Measurements from ENCODE around the gene TWF2.
"Not testable (repeated sequence)": the region's sequence is repeated elsewhere in the genome, so short reads cannot be mapped to it uniquely, and the experiment has no call there.

Gene TWF2

GRCh38 chr3:52238761-52239701 is at the start of gene TWF2:
TWF2 (minus strand) TSS chr3:52239158; CDS start chr3:52239016, 142 bp downstream.
- Histone ChIP-seq H3K4me3 (peak within 1 kb of the TSS; percentile 95), H3K9ac (peak within 1 kb of the TSS; percentile 97), H3K27ac (peak within 1 kb of the TSS; percentile 98), H4K20me1 (peaks cover 24% of the 10 kb centered on the region), H3K36me3 (peaks cover 16% of the 10 kb centered on the region), H3K4me1 (peaks cover 75% of the 10 kb centered on the region), H3K27me3 (no peaks in the 10 kb centered on the region), H3K4me2 (peak within 1 kb of the TSS; percentile 90), H3K9me3 (no peaks in the 10 kb centered on the region)
- no peak for TF ChIP-seq Cebpa-rat (IDR thresholded peaks at IDR 0.05)

- H3K9me3 ChIP-seq, result no peaks in the 10 kb centered on the region
- peaks cover 13% of the 10 kb centered on the region; the same call in 1 of the 2 replicates for H4K20me1 ChIP-seq
- H3K27me3 ChIP-seq, result no peaks in the 10 kb centered on the region
- no peak for TF ChIP-seq Cebpa-rat (IDR thresholded peaks at IDR 0.05)
- peaks cover 50% of the 10 kb centered on the region for H3K4me1 ChIP-seq
- peak overlapping the region; percentile 95 for H3K4me2 ChIP-seq
- H3K36me3 ChIP-seq, result peaks cover 29% of the 10 kb centered on the region
- H3K4me3 ChIP-seq, result peak overlapping the region; percentile 83
- H3K9ac ChIP-seq, result peak overlapping the region; percentile 98
- H3K27ac ChIP-seq, result peak overlapping the region; percentile 99
These were observed 49.7 kb upstream of the TWF2 start for GRCh38 chr3:52288674-52289073.

DNA sequence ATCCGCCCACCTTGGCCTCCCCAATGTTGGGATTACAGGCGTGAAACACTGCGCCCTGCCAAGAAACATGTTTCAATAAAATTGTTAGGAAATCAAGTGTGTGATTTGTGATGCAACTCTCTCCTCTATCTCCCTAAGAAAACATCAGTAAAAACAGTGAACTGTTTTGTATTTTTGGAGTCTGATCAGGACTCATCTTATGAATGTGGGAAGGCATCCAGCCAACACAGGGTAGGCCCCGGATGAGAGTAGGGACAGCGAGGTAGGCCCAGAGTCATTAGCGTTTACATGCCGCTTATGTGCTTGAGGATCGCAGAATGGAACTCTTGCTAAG is 47.8 kb upstream of the TWF2 start:
- no peaks in the 10 kb centered on the region for H3K27me3 ChIP-seq
- H3K9me3 ChIP-seq, result no peaks in the 10 kb centered on the region
- peak overlapping the region; percentile 99; the same call in 1 of the 2 replicates for H3K27ac ChIP-seq
- TF ChIP-seq Cebpa-rat (IDR thresholded peaks at IDR 0.05), result no peak
- H3K4me3 ChIP-seq, result peak overlapping the region; percentile 83
- peak overlapping the region; percentile 98 for H3K9ac ChIP-seq
- H3K4me2 ChIP-seq, result peak overlapping the region; percentile 95
- H3K4me1 ChIP-seq, result peaks cover 51% of the 10 kb centered on the region
- peaks cover 13% of the 10 kb centered on the region; the same call in 1 of the 2 replicates for H4K20me1 ChIP-seq
- peaks cover 9% of the 10 kb centered on the region for H3K36me3 ChIP-seq

- not testable (repeated sequence) for H3K27ac ChIP-seq, H4K20me1 ChIP-seq, H3K9me3 ChIP-seq, H3K9ac ChIP-seq, H3K27me3 ChIP-seq, H3K4me3 ChIP-seq, H3K4me2 ChIP-seq, H3K36me3 ChIP-seq
- peaks cover 39% of the 10 kb centered on the region for H3K4me1 ChIP-seq
These were observed 45.1 kb upstream of the TWF2 start for GRCh38 chr3:52284051-52284450.

- no peak overlapping the region for H3K4me2 ChIP-seq
- no peak overlapping the region for H3K4me3 ChIP-seq
- H3K9me3 ChIP-seq, result no peaks in the 10 kb centered on the region
- H3K9ac ChIP-seq, result no peak overlapping the region
- no peak for TF ChIP-seq Cebpa-rat (IDR thresholded peaks at IDR 0.05)
- H3K27me3 ChIP-seq, result no peaks in the 10 kb centered on the region
- H4K20me1 ChIP-seq, result no peaks in the 10 kb centered on the region
- H3K36me3 ChIP-seq, result no peaks in the 10 kb centered on the region
- H3K4me1 ChIP-seq, result peaks cover 35% of the 10 kb centered on the region
- no peak overlapping the region; the same call in 1 of the 2 replicates for H3K27ac ChIP-seq
These were observed 44.3 kb upstream of the TWF2 start for GRCh38 chr3:52283306-52283705.

DNA sequence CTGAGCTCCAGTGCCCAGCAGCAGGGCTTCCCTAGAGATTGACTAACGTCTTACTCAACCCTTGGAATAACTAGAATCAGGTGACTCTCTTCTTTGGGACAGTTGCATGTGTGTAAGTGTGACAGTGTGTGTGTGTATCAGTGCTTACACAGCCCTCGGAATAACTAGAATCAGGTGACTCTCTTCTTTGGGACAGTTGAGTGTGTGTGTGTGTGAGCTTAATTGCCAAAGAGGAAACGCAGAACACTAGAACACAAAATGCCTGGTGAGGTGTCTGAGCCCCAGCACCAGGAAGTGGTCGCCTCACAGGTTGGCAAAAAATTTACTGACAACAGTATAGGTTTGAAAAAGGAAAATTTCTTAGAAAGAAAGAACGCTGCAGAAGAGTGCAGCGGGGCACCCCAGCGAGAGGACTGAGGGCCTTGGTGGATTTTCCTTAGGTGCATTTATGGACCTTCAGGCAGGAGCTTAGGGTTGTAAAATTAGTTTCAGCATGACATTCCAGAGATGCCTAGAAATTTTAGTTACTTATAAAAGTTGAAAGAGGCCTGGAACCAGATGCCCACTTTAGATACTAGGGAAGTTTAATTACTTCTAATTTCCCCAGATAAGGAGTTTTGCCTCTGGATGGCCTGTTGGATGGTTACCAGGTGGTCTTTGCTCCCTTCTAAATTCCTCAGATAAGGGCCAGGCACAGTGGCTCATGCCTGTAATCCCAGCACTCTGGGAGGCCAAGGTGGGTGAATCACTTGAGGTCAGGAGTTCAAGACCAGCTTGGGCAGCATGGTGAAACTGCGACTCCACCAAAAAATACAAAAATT is 43.2 kb upstream of the TWF2 start:
- Histone ChIP-seq H3K27me3 (no peaks in the 10 kb centered on the region), H4K20me1 (peaks cover 9% of the 10 kb centered on the region), H3K9me3 (no peaks in the 10 kb centered on the region), H3K36me3 (no peaks in the 10 kb centered on the region), H3K9ac (no peak overlapping the region; the same call in 1 of the 2 replicates), H3K4me2 (no peak overlapping the region; the same call in 1 of the 2 replicates), H3K27ac (no peak overlapping the region), H3K4me3 (no peak overlapping the region), H3K4me1 (peaks cover 32% of the 10 kb centered on the region)
- TF ChIP-seq Cebpa-rat (IDR thresholded peaks at IDR 0.05), result no peak

DNA sequence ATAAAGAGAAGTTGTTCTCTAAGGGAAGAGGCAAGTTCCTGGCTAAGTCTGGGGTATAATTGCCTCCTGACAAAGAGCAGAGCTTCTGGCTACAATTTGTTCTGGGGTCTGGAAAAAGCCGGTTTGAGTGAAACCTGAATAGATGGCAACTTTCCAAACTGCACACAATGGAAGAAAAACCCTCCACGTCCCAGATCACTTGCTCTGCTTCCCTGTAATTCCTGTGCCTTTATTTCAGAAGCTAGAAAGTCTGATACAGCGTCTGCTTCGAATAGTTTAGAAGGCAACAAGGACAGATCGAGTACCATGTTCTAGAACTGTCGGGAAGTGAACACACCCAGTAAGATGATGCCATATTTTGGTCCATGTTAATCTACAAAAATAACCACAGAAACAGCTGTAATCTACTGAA is 41.1 kb upstream of the TWF2 start:
- Histone ChIP-seq H4K20me1 (peaks cover 31% of the 10 kb centered on the region), H3K27me3 (no peaks in the 10 kb centered on the region), H3K9ac (no peak overlapping the region), H3K27ac (no peak overlapping the region), H3K9me3 (no peaks in the 10 kb centered on the region), H3K4me1 (peaks cover 43% of the 10 kb centered on the region), H3K4me3 (no peak overlapping the region), H3K36me3 (peaks cover 13% of the 10 kb centered on the region), H3K4me2 (peak overlapping the region; percentile 89; the same call in 1 of the 2 replicates)
- TF ChIP-seq Cebpa-rat (IDR thresholded peaks at IDR 0.05), result no peak

DNA sequence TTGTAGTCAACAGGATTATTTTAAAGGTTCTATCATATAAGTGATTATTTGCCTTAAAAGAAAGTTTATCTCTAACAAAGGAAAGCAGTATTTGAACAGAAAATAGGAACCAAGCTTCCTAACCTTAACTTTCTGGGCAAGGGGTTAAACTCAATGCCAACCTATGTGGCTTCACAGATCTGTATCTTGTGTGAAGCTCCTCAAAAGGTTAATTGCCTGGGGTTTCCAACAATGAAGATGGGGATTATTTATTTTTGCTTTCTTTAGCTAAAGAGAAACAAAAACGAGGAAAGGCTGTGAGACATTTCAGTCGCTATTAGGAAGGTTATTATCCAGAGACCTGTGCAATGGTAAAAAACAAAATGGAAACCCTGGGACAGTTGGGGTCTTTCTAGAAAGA is 40.6 kb upstream of the TWF2 start:
- peaks cover 18% of the 10 kb centered on the region for H3K36me3 ChIP-seq
- no peaks in the 10 kb centered on the region for H3K27me3 ChIP-seq
- no peak overlapping the region for H3K9ac ChIP-seq
- H3K4me3 ChIP-seq, result peak overlapping the region; percentile 87; the same call in 1 of the 2 replicates
- H3K9me3 ChIP-seq, result no peaks in the 10 kb centered on the region
- peaks cover 35% of the 10 kb centered on the region for H4K20me1 ChIP-seq
- H3K4me2 ChIP-seq, result peak overlapping the region; percentile 89
- H3K27ac ChIP-seq, result no peak overlapping the region
- peaks cover 48% of the 10 kb centered on the region for H3K4me1 ChIP-seq
- TF ChIP-seq Cebpa-rat (IDR thresholded peaks at IDR 0.05), result no peak

- peak within 1 kb of the TSS; percentile 100 for H3K27ac ChIP-seq
- H3K27me3 ChIP-seq, result no peaks in the 10 kb centered on the region
- H3K9ac ChIP-seq, result peak within 1 kb of the TSS; percentile 100
- no peaks in the 10 kb centered on the region for H3K9me3 ChIP-seq
- peaks cover 28% of the 10 kb centered on the region for H3K36me3 ChIP-seq
- peaks cover 58% of the 10 kb centered on the region for H3K4me1 ChIP-seq
- H4K20me1 ChIP-seq, result peaks cover 45% of the 10 kb centered on the region
- no peak for TF ChIP-seq Cebpa-rat (IDR thresholded peaks at IDR 0.05)
- peak within 1 kb of the TSS; percentile 87 for H3K4me3 ChIP-seq
- peak within 1 kb of the TSS; percentile 89 for H3K4me2 ChIP-seq
These were observed 39.6 kb upstream of the TWF2 start, which contains the start of gene WDR82 for GRCh38 chr3:52278510-52279069. WDR82 (minus strand) TSS chr3:52278649; CDS start chr3:52278361, 288 bp downstream.

Data from BLaER1 (cell line).